RWPE2 (cell line): ENCODE data around the gene RASGRF1.

Source experiments
- ATAC-seq: fragments of 200-7000 bp; cut with Tn5 transposase; 3 replicates; pipeline ENCODE4 v1.9.1; 2021; ENCODE audit warnings: low read depth
- DNase-seq: peaks from one replicate; pipeline ENCODE4 v3.0.0-alpha.2; 2020; ENCODE audit warnings: low spot score
- H3K27ac ChIP-seq: fragments of 450-650 bp; 2 replicates; pipeline ENCODE4 v1.5.1; 2017; ENCODE audit warnings: mild to moderate bottlenecking; ENCODE audit not compliant: poor library complexity, severe bottlenecking
- H3K27me3 ChIP-seq: fragments of 250-450 bp; sonication (Bioruptor Pico); 2 replicates; pipeline ENCODE4 v1.5.1; 2021; ENCODE audit warnings: mild to moderate bottlenecking, moderate library complexity; ENCODE audit not compliant: insufficient read depth, poor library complexity, severe bottlenecking
- H3K36me3 ChIP-seq: fragments of 250-450 bp; sonication (Bioruptor Pico); 2 replicates; pipeline ENCODE4 v1.5.1; 2020; ENCODE audit warnings: low read depth, mild to moderate bottlenecking, moderate library complexity
- H3K4me1 ChIP-seq: fragments of 250-450 bp; sonication (Bioruptor Pico); 2 replicates; pipeline ENCODE4 v1.5.1; 2021; ENCODE audit warnings: mild to moderate bottlenecking, moderate library complexity; ENCODE audit not compliant: insufficient read depth, poor library complexity, severe bottlenecking
- H3K4me3 ChIP-seq: fragments of 250-450 bp; sonication (Bioruptor Pico); 2 replicates; pipeline ENCODE4 v1.5.1; 2021; ENCODE audit warnings: mild to moderate bottlenecking, moderate library complexity; ENCODE audit not compliant: severe bottlenecking
- H3K9me3 ChIP-seq: fragments of 250-450 bp; sonication (Bioruptor Pico); 2 replicates; pipeline ENCODE4 v1.5.1; 2021; ENCODE audit warnings: mild to moderate bottlenecking, moderate library complexity; ENCODE audit not compliant: severe bottlenecking
- TF ChIP-seq, protein P1 (sequence below): fragments of 450-650 bp; IDR thresholded peaks from one replicate; pipeline ENCODE4 v1.5.1; 2017; ENCODE audit warnings: mild to moderate bottlenecking, moderate library complexity; ENCODE audit not compliant: poor library complexity, severe bottlenecking

Gene RASGRF1, protein sequence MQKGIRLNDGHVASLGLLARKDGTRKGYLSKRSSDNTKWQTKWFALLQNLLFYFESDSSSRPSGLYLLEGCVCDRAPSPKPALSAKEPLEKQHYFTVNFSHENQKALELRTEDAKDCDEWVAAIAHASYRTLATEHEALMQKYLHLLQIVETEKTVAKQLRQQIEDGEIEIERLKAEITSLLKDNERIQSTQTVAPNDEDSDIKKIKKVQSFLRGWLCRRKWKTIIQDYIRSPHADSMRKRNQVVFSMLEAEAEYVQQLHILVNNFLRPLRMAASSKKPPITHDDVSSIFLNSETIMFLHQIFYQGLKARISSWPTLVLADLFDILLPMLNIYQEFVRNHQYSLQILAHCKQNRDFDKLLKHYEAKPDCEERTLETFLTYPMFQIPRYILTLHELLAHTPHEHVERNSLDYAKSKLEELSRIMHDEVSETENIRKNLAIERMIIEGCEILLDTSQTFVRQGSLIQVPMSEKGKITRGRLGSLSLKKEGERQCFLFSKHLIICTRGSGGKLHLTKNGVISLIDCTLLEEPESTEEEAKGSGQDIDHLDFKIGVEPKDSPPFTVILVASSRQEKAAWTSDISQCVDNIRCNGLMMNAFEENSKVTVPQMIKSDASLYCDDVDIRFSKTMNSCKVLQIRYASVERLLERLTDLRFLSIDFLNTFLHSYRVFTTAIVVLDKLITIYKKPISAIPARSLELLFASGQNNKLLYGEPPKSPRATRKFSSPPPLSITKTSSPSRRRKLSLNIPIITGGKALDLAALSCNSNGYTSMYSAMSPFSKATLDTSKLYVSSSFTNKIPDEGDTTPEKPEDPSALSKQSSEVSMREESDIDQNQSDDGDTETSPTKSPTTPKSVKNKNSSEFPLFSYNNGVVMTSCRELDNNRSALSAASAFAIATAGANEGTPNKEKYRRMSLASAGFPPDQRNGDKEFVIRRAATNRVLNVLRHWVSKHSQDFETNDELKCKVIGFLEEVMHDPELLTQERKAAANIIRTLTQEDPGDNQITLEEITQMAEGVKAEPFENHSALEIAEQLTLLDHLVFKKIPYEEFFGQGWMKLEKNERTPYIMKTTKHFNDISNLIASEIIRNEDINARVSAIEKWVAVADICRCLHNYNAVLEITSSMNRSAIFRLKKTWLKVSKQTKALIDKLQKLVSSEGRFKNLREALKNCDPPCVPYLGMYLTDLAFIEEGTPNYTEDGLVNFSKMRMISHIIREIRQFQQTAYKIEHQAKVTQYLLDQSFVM (N-terminal part only)

GRCh38 chr15:79090487-79091203, at the start of gene RASGRF1:
RASGRF1 (minus strand) TSS chr15:79090780; CDS start chr15:79090498, 282 bp downstream.
- peaks cover 91% of the 10 kb centered on the region for H3K27me3 ChIP-seq
- no peak within 1 kb of the TSS for H3K27ac ChIP-seq
- ATAC-seq (peak; percentile 9; the same call in 2 of the 3 replicates), DNase-seq (peak; percentile 71)
- H3K36me3 ChIP-seq = no peaks in the 10 kb centered on the region
- no peaks in the 10 kb centered on the region for H3K9me3 ChIP-seq
- TF ChIP-seq, protein P1, sequence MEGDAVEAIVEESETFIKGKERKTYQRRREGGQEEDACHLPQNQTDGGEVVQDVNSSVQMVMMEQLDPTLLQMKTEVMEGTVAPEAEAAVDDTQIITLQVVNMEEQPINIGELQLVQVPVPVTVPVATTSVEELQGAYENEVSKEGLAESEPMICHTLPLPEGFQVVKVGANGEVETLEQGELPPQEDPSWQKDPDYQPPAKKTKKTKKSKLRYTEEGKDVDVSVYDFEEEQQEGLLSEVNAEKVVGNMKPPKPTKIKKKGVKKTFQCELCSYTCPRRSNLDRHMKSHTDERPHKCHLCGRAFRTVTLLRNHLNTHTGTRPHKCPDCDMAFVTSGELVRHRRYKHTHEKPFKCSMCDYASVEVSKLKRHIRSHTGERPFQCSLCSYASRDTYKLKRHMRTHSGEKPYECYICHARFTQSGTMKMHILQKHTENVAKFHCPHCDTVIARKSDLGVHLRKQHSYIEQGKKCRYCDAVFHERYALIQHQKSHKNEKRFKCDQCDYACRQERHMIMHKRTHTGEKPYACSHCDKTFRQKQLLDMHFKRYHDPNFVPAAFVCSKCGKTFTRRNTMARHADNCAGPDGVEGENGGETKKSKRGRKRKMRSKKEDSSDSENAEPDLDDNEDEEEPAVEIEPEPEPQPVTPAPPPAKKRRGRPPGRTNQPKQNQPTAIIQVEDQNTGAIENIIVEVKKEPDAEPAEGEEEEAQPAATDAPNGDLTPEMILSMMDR = no peak
- H3K4me1 ChIP-seq = no peaks in the 10 kb centered on the region
- peak within 1 kb of the TSS; percentile 3 for H3K4me3 ChIP-seq

DNA sequence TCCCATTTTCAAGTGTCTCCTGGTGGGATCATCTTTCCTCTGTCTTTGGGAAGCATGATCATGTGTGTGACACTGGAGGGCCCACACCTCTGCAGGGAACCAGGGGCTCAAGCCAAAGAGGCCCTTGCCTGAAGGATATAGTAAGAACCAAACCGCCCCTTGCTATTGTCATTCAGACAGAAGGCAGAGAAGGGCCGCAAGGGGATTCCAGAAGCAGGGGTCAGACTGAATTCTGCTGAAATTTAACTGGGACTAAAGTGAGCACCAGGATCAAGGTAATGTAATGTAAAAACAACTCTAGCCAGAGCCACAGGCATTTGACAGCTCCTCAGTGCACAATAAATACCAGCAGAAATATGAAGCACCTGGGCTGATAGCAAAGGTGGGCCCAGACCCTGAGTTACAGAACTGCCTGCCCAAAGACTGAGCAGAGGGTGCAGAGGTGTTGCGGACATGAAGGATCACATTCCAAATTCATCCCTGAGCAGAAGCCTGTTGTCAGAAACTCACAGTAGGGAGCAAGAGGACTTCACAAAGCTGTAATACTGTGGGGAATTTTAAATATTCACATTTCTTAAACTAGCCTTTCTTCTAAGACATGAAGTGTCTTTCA, 46.0 kb upstream of the RASGRF1 start:
- H3K9me3 ChIP-seq = no peaks in the 10 kb centered on the region
- H3K36me3 ChIP-seq = no peaks in the 10 kb centered on the region
- DNase-seq = no peak
- no peaks in the 10 kb centered on the region for H3K27me3 ChIP-seq
- H3K4me1 ChIP-seq = peaks cover 8% of the 10 kb centered on the region
- ATAC-seq = no peak
- H3K4me3 ChIP-seq = no peak overlapping the region
- TF ChIP-seq, protein P1 = no peak
- H3K27ac ChIP-seq = no peak overlapping the region

DNA sequence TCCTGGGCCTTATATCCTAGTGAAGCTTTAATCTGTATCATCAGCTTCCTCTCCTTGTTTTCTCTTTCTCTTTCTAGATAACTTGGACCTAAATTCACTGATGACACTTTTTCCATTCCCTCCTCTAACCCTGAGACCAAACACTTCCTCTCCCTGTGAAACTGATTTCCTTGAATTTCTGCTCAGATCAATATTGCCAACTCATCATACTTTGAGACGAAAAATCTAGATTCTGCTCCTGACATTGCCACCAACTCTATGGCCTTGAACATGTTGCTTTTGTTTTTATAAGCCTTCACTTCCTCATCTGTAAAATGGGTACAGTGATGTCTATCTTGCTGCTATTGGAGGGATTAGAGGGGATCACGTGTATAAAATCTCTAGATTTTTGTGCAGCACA, 42.7 kb upstream of the RASGRF1 start:
- H3K9me3 ChIP-seq = no peaks in the 10 kb centered on the region
- no peaks in the 10 kb centered on the region for H3K36me3 ChIP-seq
- no peak overlapping the region for H3K4me3 ChIP-seq
- no peaks in the 10 kb centered on the region for H3K4me1 ChIP-seq
- no peak for DNase-seq
- ATAC-seq = no peak
- no peaks in the 10 kb centered on the region for H3K27me3 ChIP-seq
- TF ChIP-seq, protein P1 = no peak
- no peak overlapping the region for H3K27ac ChIP-seq

GRCh38 chr15:79132770-79133169, 42.2 kb upstream of the RASGRF1 start:
- TF ChIP-seq, protein P1 = no peak
- Histone ChIP-seq H3K27ac (no peak overlapping the region), H3K9me3 (no peaks in the 10 kb centered on the region), H3K27me3 (no peaks in the 10 kb centered on the region), H3K4me1 (no peaks in the 10 kb centered on the region), H3K4me3 (no peak overlapping the region), H3K36me3 (no peaks in the 10 kb centered on the region)
- DNase-seq (no peak), ATAC-seq (no peak)
